ENCODE measurements around the gene ELOVL6. TPM values are rescaled to one million over a fixed set of nuclear protein-coding genes. Genes with fewer than 3 reads are reported as not detected.

The ELOVL6 gene
- total RNA-seq, 1 donor = 1.5 TPM

DNA sequence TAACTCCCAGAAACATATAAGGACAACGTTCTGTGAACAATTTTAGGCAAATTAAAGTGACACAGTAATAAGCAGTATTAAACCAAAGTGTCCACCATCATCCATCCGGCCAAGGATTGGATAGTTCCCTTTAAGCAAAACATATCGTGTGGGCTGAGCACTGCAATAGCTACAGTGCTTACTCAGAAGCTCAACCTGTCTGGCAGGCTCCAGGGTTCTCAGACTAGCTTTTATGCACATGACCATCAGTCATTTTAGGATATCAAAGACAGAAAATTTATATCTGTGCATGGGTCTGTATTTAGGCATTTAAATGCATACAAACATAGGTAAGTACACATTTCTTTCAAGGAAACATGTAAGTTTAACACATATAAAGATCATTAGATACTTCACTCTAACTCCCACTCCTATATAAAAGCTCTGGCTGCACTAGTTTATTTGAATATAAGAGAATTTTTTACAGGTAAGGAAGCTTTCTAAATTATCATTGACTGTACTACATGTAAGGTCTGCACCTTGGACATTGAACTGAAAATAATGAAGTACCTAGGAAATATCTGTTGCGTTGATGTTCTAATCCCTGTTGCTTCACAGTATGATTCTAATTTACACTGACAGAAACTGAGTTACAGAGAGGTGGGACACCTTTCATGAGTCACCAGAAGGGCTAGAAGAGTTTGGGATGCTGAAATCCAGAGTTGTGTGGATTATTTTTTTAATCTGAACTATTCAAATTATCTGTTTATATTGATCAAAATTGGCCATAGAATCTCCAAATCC, 67.6 kb downstream of the ELOVL6 start:
- Histone ChIP-seq H3K4me1 (ENCODE audit: insufficient read depth, low read length) (no peaks in the 10 kb centered on the region), H3K27me3 (ENCODE audit: insufficient read depth, low read length) (no peaks in the 10 kb centered on the region), H3K9me3 (ENCODE audit: low read depth, low read length) (no peaks in the 10 kb centered on the region), H3K4me3 (ENCODE audit: low read length) (no peak overlapping the region)

GRCh38 chr4:110129544-110129943, 68.9 kb downstream of the ELOVL6 start:
- Histone ChIP-seq H3K4me1 (ENCODE audit: insufficient read depth, low read length) (no peaks in the 10 kb centered on the region), H3K4me3 (ENCODE audit: low read length) (no peak overlapping the region), H3K9me3 (ENCODE audit: low read depth, low read length) (no peaks in the 10 kb centered on the region), H3K27me3 (ENCODE audit: insufficient read depth, low read length) (no peaks in the 10 kb centered on the region)

DNA sequence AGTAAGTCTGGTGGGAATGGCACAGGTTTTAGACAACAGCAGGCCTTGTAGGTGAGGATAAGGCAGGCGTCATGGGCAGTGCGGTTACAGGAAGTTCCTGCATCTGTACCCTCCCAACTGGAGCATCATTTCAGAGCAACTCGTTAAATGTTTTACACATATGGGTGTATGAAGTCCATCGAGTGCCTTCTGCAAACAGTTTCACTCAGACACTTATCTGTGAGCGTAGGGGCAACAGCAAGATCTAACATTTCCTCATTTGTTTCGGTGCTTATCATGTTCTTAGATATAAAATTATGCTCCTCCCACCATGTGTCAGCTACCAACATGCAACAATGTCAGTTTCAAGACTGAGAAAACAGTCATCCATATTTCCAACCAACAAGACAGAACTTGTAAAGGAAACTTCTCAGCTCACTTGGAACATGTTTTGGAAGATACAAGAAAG, 69.9 kb downstream of the ELOVL6 start:
- Histone ChIP-seq H3K4me3 (ENCODE audit: low read length) (no peak overlapping the region), H3K9me3 (ENCODE audit: low read depth, low read length) (no peaks in the 10 kb centered on the region), H3K27me3 (ENCODE audit: insufficient read depth, low read length) (no peaks in the 10 kb centered on the region), H3K4me1 (ENCODE audit: insufficient read depth, low read length) (no peaks in the 10 kb centered on the region)

GRCh38 chr4:110128029-110128428, 70.4 kb downstream of the ELOVL6 start:
- no peak overlapping the region for H3K4me3 ChIP-seq (ENCODE audit: low read length)

GRCh38 chr4:110124711-110125110, 73.7 kb downstream of the ELOVL6 start:
- H3K9me3 ChIP-seq (ENCODE audit: low read depth, low read length) = no peaks in the 10 kb centered on the region
- H3K4me3 ChIP-seq (ENCODE audit: low read length) = no peak overlapping the region
- no peaks in the 10 kb centered on the region for H3K4me1 ChIP-seq (ENCODE audit: insufficient read depth, low read length)
- no peaks in the 10 kb centered on the region for H3K27me3 ChIP-seq (ENCODE audit: insufficient read depth, low read length)

More at GRCh38 chr4:110128029-110128428, 70.4 kb downstream of the ELOVL6 start:
- Histone ChIP-seq H3K27me3 (ENCODE audit: insufficient read depth, low read length) (no peaks in the 10 kb centered on the region), H3K9me3 (ENCODE audit: low read depth, low read length) (no peaks in the 10 kb centered on the region), H3K4me1 (ENCODE audit: insufficient read depth, low read length) (no peaks in the 10 kb centered on the region)

- Histone ChIP-seq H3K4me3 (ENCODE audit: low read length) (no peak overlapping the region), H3K27me3 (ENCODE audit: insufficient read depth, low read length) (no peaks in the 10 kb centered on the region), H3K4me1 (ENCODE audit: insufficient read depth, low read length) (no peaks in the 10 kb centered on the region), H3K9me3 (ENCODE audit: low read depth, low read length) (no peaks in the 10 kb centered on the region)
Measured at GRCh38 chr4:110122201-110122600, 76.2 kb downstream of the ELOVL6 start.

DNA sequence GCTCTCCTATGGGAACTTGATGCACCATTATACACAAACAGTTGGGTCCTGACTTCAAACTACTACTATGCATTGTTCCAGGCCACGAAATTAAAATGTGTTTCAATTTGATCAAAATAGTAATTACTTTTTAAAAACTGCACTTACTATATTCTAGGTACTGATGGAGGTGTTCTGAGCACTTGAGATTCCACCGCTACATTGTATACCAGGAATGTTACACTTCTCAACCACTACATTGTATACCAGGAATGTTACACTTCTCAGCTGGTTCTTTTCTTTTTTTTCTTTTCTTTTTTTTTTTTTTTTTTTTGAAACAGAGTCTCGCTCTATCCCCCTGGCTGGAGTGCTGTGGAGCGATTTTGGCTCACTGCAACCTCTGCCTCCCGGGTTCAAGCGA, 77.9 kb downstream of the ELOVL6 start:
- H3K4me1 ChIP-seq (ENCODE audit: insufficient read depth, low read length) = no peaks in the 10 kb centered on the region
- no peak overlapping the region for H3K4me3 ChIP-seq (ENCODE audit: low read length)
- no peaks in the 10 kb centered on the region for H3K27me3 ChIP-seq (ENCODE audit: insufficient read depth, low read length)
- H3K9me3 ChIP-seq (ENCODE audit: low read depth, low read length) = no peaks in the 10 kb centered on the region

GRCh38 chr4:110119880-110120279, 78.5 kb downstream of the ELOVL6 start:
- H3K4me1 ChIP-seq (ENCODE audit: insufficient read depth, low read length) = no peaks in the 10 kb centered on the region
- no peaks in the 10 kb centered on the region for H3K9me3 ChIP-seq (ENCODE audit: low read depth, low read length)
- H3K27me3 ChIP-seq (ENCODE audit: insufficient read depth, low read length) = no peaks in the 10 kb centered on the region
- H3K4me3 ChIP-seq (ENCODE audit: low read length) = no peak overlapping the region

DNA sequence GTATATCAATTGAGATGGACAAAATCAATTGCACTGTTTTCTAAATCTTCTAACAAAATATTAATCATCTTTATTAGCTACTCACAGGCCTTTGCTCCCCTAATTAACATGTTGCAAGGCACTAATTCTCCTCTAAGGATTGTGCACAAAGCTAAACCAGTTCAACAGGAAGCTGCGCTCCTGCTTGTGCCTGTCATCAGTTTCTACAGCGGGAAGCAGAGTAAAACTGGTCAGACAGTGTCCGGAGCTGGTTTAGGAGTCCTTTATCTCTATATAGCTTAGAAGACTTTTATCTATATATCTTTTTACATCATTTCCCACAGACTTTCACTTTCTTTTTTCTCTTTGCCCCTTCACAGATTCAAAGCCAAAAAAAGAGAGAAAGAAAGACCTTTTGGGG, 79.1 kb downstream of the ELOVL6 start:
- no peaks in the 10 kb centered on the region for H3K9me3 ChIP-seq (ENCODE audit: low read depth, low read length)
- no peaks in the 10 kb centered on the region for H3K27me3 ChIP-seq (ENCODE audit: insufficient read depth, low read length)
- H3K4me1 ChIP-seq (ENCODE audit: insufficient read depth, low read length) = no peaks in the 10 kb centered on the region
- no peak overlapping the region for H3K4me3 ChIP-seq (ENCODE audit: low read length)

DNA sequence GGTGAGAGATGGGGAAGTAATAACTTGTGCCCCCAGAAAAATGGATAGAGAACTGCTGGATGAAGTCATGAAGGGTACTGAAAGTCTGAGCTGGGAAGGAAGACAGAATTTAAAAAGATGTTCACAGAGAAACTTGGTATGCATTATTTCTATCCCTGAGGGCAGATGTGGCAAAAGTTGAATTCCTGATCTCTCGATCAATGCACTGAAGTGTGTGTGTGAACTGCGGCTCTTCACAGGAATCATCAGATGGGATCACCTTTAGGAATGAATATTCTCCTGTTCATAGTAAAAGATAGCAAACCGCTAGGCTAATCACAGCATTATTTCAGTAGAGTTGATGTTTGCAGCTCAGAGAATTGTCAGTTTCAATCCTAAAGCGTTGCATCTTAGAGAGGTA, 86.4 kb downstream of the ELOVL6 start:
- Histone ChIP-seq H3K4me3 (ENCODE audit: low read length) (no peak overlapping the region), H3K27me3 (ENCODE audit: insufficient read depth, low read length) (no peaks in the 10 kb centered on the region), H3K4me1 (ENCODE audit: insufficient read depth, low read length) (peaks cover 7% of the 10 kb centered on the region), H3K9me3 (ENCODE audit: low read depth, low read length) (no peaks in the 10 kb centered on the region)

GRCh38 chr4:110109455-110109854, 89.0 kb downstream of the ELOVL6 start:
- H3K27me3 ChIP-seq (ENCODE audit: insufficient read depth, low read length) = no peaks in the 10 kb centered on the region
- H3K4me3 ChIP-seq (ENCODE audit: low read length) = no peak overlapping the region
- H3K9me3 ChIP-seq (ENCODE audit: low read depth, low read length) = no peaks in the 10 kb centered on the region
- peaks cover 17% of the 10 kb centered on the region for H3K4me1 ChIP-seq (ENCODE audit: insufficient read depth, low read length)

GRCh38 chr4:110108960-110109359, 89.5 kb downstream of the ELOVL6 start:
- Histone ChIP-seq H3K27me3 (ENCODE audit: insufficient read depth, low read length) (no peaks in the 10 kb centered on the region), H3K4me3 (ENCODE audit: low read length) (no peak overlapping the region), H3K9me3 (ENCODE audit: low read depth, low read length) (no peaks in the 10 kb centered on the region), H3K4me1 (ENCODE audit: insufficient read depth, low read length) (peaks cover 17% of the 10 kb centered on the region)

DNA sequence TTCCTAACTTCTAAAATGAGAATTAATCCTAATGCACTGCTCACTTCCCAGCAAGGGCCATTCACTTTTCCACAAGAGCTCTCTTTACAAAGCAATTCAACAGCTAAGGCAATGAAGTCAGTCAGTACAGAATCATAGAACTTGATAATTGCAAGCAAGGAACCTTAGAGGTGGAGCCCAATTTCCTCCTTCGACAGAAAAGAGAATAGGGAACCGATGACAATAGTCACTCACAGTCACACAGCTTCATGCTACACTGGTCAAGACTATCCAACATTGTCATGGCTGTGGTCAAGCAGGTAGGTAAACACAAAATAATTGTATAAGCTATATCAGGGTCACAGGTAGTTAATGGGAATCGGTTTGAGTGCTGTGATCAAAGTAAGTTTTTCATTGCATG, 90.0 kb downstream of the ELOVL6 start:
- peaks cover 17% of the 10 kb centered on the region for H3K4me1 ChIP-seq (ENCODE audit: insufficient read depth, low read length)
- no peaks in the 10 kb centered on the region for H3K27me3 ChIP-seq (ENCODE audit: insufficient read depth, low read length)
- no peaks in the 10 kb centered on the region for H3K9me3 ChIP-seq (ENCODE audit: low read depth, low read length)
- H3K4me3 ChIP-seq (ENCODE audit: low read length) = no peak overlapping the region

GRCh38 chr4:110107866-110108265, 90.5 kb downstream of the ELOVL6 start:
- H3K4me1 ChIP-seq (ENCODE audit: insufficient read depth, low read length) = peaks cover 17% of the 10 kb centered on the region
- no peaks in the 10 kb centered on the region for H3K9me3 ChIP-seq (ENCODE audit: low read depth, low read length)
- H3K4me3 ChIP-seq (ENCODE audit: low read length) = no peak overlapping the region
- H3K27me3 ChIP-seq (ENCODE audit: insufficient read depth, low read length) = no peaks in the 10 kb centered on the region

GRCh38 chr4:110106931-110107296, 91.5 kb downstream of the ELOVL6 start:
- peaks cover 17% of the 10 kb centered on the region for H3K4me1 ChIP-seq (ENCODE audit: insufficient read depth, low read length)
- H3K4me3 ChIP-seq (ENCODE audit: low read length) = no peak overlapping the region
- H3K9me3 ChIP-seq (ENCODE audit: low read depth, low read length) = no peaks in the 10 kb centered on the region
- H3K27me3 ChIP-seq (ENCODE audit: insufficient read depth, low read length) = no peaks in the 10 kb centered on the region

DNA sequence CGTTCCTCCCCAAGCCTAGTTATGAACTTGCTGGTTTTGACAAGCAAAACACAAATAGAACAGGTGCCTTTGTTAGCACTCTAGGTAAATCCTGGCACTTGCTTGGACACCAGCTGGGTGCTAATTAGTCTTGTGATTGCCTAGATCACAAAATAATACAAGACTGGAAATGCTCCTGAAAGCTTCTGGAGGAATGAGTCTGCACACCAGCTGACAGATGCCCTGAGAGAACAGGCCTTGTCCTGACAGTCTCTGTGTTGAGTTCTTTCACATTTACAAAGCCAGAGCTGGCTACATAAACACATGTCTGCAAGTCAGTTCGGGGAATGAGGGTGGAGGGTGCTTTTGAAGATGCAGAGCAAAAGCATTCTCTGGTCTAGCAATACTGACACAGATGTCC, 93.8 kb downstream of the ELOVL6 start:
- Histone ChIP-seq H3K4me1 (ENCODE audit: insufficient read depth, low read length) (peaks cover 17% of the 10 kb centered on the region), H3K27me3 (ENCODE audit: insufficient read depth, low read length) (no peaks in the 10 kb centered on the region), H3K4me3 (ENCODE audit: low read length) (no peak overlapping the region), H3K9me3 (ENCODE audit: low read depth, low read length) (no peaks in the 10 kb centered on the region)
